Activated naive CD4-positive, alpha-beta T cell treated with anti-CD3 and anti-CD28 coated beads, Interleukin-2, amount 10 ng/mL, durations not matched to agents 7 days and 5 days (primary cell): ENCODE data around the gene SFXN2.
A peak's percentile ranks its signal among the peaks of the same experiment; 100 is the strongest.
"Not testable (repeated sequence)": the region's sequence is repeated elsewhere in the genome, so short reads cannot be mapped to it uniquely, and the experiment has no call there.

Experiments used
- CTCF ChIA-PET: fragments of 350-600 bp; sonication (Branson Sonifier 250); formaldehyde crosslinking; loops from one replicate; lab custom pipeline; 2021; ENCODE audit warnings: antibody characterized with exemption; lab: Charles Lee
- DNase-seq: peaks from one replicate; pipeline ENCODE4 v3.0.0-alpha.2; 2020
- H3K27ac Mint-ChIP-seq: one replicate; pipeline ENCODE4 v1.8.0; 2021; ENCODE audit warnings: mild to moderate bottlenecking, moderate library complexity, mixed read lengths
- H3K27me3 Mint-ChIP-seq: one replicate; pipeline ENCODE4 v1.8.0; 2021; ENCODE audit warnings: mild to moderate bottlenecking, mixed read lengths
- H3K36me3 Mint-ChIP-seq: one replicate; pipeline ENCODE4 v1.8.0; 2021; ENCODE audit warnings: mixed read lengths
- H3K4me1 Mint-ChIP-seq: one replicate; pipeline ENCODE4 v1.8.0; 2021; ENCODE audit warnings: mixed read lengths
- H3K4me3 Mint-ChIP-seq: one replicate; pipeline ENCODE4 v1.8.0; 2021; ENCODE audit warnings: mild to moderate bottlenecking, moderate library complexity, mixed read lengths
- H3K9me3 Mint-ChIP-seq: one replicate; pipeline ENCODE4 v1.8.0; 2021; ENCODE audit warnings: mixed read lengths

SFXN2 gene

GRCh38 chr10:102742313-102742712 is 27.9 kb downstream of the SFXN2 start:
- H3K4me3 Mint-ChIP-seq, H3K27me3 Mint-ChIP-seq, H3K27ac Mint-ChIP-seq, DNase-seq, H3K9me3 Mint-ChIP-seq: not testable (repeated sequence)
- Mint-ChIP-seq H3K4me1 (peaks cover 38% of the 10 kb centered on the region), H3K36me3 (peaks cover 16% of the 10 kb centered on the region)
- CTCF ChIA-PET, result interaction anchor here (0.9 to 1.6 kb wide), 2 partner anchors 21 to 29 kb away, joined by 3 read pairs; no protein-coding TSS in a partner anchor

DNA sequence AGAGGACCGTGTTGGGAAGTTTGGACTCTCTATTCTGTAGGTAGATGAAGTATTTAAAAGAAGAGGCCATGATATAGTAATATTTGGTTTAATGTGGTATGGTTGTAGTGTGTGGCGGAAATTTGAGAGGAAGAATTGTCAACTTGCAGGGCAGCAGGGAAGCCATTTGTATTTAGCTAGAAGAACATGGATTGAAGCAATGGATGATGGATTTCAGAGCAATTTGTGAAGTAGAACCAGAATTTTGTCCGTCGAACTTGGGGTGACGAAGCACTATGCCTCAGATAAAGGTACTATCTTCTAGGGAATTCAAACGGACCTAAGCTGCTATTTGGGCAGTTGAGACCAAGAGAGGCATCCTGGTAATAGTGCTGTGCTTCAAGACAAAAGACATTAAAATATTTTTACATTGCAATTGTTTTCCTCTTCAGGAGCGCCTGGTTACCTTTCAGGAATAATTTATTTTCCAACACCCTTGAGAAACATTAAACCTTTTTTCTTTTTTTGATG is 28.7 kb downstream of the SFXN2 start:
- no peak for DNase-seq
- Mint-ChIP-seq H3K27ac (peak overlapping the region; percentile 90), H3K4me3 (peak overlapping the region; percentile 88), H3K36me3 (peaks cover 16% of the 10 kb centered on the region), H3K9me3 (peaks cover 3% of the 10 kb centered on the region), H3K27me3 (peaks cover 3% of the 10 kb centered on the region), H3K4me1 (peaks cover 39% of the 10 kb centered on the region)
- CTCF ChIA-PET, result interaction anchor here (0.7 to 2.4 kb wide), 5 partner anchors 10 to 264 kb away, joined by 3 to 13 read pairs (median 3); no protein-coding TSS in a partner anchor

GRCh38 chr10:102743588-102744373 is 29.3 kb downstream of the SFXN2 start, which contains the start of gene WBP1L:
Gene WBP1L, plus strand, starts transcription at chr10:102743948. Its CDS starts 106 bp downstream, at chr10:102744054.
- DNase-seq, result peak; percentile 96
- CTCF ChIA-PET, result interaction anchor here (0.6 to 2.4 kb wide), 7 partner anchors 9 to 684 kb away, joined by 3 to 13 read pairs (median 3); no protein-coding TSS in a partner anchor
- H3K4me1 Mint-ChIP-seq, result peaks cover 45% of the 10 kb centered on the region
- peak within 1 kb of the TSS; percentile 88 for H3K4me3 Mint-ChIP-seq
- peaks cover 19% of the 10 kb centered on the region for H3K36me3 Mint-ChIP-seq
- peaks cover 3% of the 10 kb centered on the region for H3K9me3 Mint-ChIP-seq
- peak within 1 kb of the TSS; percentile 90 for H3K27ac Mint-ChIP-seq
- H3K27me3 Mint-ChIP-seq, result peaks cover 3% of the 10 kb centered on the region

- peak overlapping the region; percentile 88 for H3K4me3 Mint-ChIP-seq
- H3K36me3 Mint-ChIP-seq, result peaks cover 17% of the 10 kb centered on the region
- DNase-seq, result peak; percentile 42
- peaks cover 46% of the 10 kb centered on the region for H3K4me1 Mint-ChIP-seq
- peaks cover 3% of the 10 kb centered on the region for H3K27me3 Mint-ChIP-seq
- CTCF ChIA-PET, result interaction anchor here (0.6 to 2.4 kb wide), 3 partner anchors 8 to 683 kb away, joined by 3 to 13 read pairs (median 3); no protein-coding TSS in a partner anchor
- peaks cover 3% of the 10 kb centered on the region for H3K9me3 Mint-ChIP-seq
- peak overlapping the region; percentile 90 for H3K27ac Mint-ChIP-seq
Observed at GRCh38 chr10:102744374-102745051, 30.1 kb downstream of the SFXN2 start.

- peaks cover 3% of the 10 kb centered on the region for H3K9me3 Mint-ChIP-seq
- peaks cover 46% of the 10 kb centered on the region for H3K4me1 Mint-ChIP-seq
Observed at GRCh38 chr10:102745157-102745556, 30.7 kb downstream of the SFXN2 start.

DNA sequence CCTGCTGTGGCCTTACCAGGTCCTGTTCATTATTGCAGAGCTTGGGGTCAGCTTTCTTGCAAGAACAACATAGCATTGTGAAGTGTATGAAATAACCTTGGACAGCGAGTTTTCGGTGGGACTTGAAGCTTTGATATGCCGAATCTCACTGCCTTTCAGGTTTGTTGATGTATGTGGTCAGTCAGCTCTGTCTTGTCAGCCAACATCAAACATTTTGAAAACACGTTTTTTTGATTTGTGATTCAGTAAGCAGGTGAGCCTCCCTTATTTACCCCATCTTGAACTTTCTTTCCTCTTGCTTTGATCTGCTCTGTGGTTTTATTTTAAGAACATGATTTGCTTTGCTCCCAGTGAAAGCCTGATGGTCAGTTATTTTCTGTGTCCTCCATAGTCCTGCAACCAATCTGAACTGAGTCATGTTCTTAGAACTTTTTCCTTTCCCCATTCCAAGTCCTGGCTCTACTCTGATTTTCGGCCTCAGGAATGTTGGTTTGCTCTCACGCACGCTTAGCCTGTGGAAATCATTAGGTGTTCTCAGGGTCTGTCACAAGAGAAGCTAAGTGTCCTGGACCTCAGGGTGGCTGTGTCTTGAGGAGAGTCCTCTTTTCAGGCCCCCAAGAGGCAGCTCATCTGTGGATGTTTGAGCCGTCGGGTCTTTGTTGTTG is 38.0 kb downstream of the SFXN2 start:
- H3K4me1 Mint-ChIP-seq, result peaks cover 36% of the 10 kb centered on the region
- DNase-seq, result no peak
- no peaks in the 10 kb centered on the region for H3K9me3 Mint-ChIP-seq
- H3K27me3 Mint-ChIP-seq, result no peaks in the 10 kb centered on the region
- H3K36me3 Mint-ChIP-seq, result peaks cover 9% of the 10 kb centered on the region
- no peak overlapping the region for H3K4me3 Mint-ChIP-seq
- CTCF ChIA-PET, result interaction anchor here (0.7 to 5.0 kb wide), 9 partner anchors 8 to 149 kb away, joined by 3 to 27 read pairs (median 3); partner anchors contain the start of genes CYP17A1 and WBP1L
- peak overlapping the region; percentile 2 for H3K27ac Mint-ChIP-seq

More at GRCh38 chr10:102745157-102745556, 30.7 kb downstream of the SFXN2 start:
- CTCF ChIA-PET, result interaction anchor here (1.6 to 2.4 kb wide), 2 partner anchors 8 to 13 kb away, joined by 3 to 13 read pairs; no protein-coding TSS in a partner anchor
- Mint-ChIP-seq H3K36me3 (peaks cover 17% of the 10 kb centered on the region), H3K4me3 (peak overlapping the region; percentile 88), H3K27me3 (peaks cover 3% of the 10 kb centered on the region), H3K27ac (no peak overlapping the region)
- DNase-seq, result no peak

DNA sequence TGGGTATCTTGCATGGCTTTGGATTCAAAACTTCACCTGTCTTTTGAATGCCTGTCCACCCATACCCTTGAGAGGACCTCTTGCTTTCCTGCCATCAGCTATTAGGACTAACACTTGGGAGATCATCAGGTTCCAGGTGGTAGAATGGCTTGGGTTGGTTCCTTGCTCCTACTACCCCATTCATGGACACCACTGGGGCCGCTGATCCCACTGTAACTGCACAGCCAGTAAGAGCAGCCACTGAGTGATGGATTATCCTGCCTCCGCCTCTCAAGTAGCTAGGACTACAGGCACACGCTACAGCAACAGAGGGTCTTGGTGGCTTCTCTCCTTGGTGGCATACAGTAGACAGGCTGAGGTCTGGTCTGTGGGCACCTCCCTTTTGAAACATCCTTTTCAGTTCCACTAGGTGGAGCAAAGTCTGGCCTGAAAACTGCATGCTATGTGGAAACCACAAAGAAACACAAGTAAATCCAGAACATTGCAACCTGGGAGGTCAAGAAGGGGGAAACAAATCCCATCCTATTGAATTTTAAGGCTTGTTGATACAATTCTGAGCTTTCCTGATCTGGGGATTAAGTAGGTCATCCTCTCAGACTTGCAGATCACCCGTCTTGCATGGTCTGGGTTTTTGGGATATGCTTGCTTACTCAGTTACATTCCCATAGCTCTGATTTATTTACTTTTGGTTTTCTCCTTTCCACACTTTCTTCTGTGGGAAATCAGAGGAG is 38.7 kb downstream of the SFXN2 start:
- no peak overlapping the region for H3K27ac Mint-ChIP-seq
- peaks cover 9% of the 10 kb centered on the region for H3K36me3 Mint-ChIP-seq
- peak; percentile 32 for DNase-seq
- no peaks in the 10 kb centered on the region for H3K9me3 Mint-ChIP-seq
- H3K27me3 Mint-ChIP-seq, result no peaks in the 10 kb centered on the region
- no peak overlapping the region for H3K4me3 Mint-ChIP-seq
- H3K4me1 Mint-ChIP-seq, result peaks cover 39% of the 10 kb centered on the region
- CTCF ChIA-PET, result interaction anchor here (0.7 to 5.0 kb wide), 11 partner anchors 9 to 148 kb away, joined by 3 to 27 read pairs (median 3); partner anchors contain the start of genes CYP17A1 and WBP1L

- H3K36me3 Mint-ChIP-seq, result peaks cover 11% of the 10 kb centered on the region
- H3K4me1 Mint-ChIP-seq, result peaks cover 39% of the 10 kb centered on the region
- no peak overlapping the region for H3K4me3 Mint-ChIP-seq
- DNase-seq, result no peak
- CTCF ChIA-PET, result interaction anchor here (0.7 to 5.0 kb wide), 9 partner anchors 10 to 147 kb away, joined by 3 to 27 read pairs (median 7); partner anchors contain the start of genes CYP17A1 and WBP1L
- H3K27ac Mint-ChIP-seq, result no peak overlapping the region
- H3K27me3 Mint-ChIP-seq, result no peaks in the 10 kb centered on the region
- no peaks in the 10 kb centered on the region for H3K9me3 Mint-ChIP-seq
Observed at GRCh38 chr10:102753718-102754117, 39.3 kb downstream of the SFXN2 start.

- Mint-ChIP-seq H3K36me3 (peaks cover 21% of the 10 kb centered on the region), H3K4me3 (no peak overlapping the region), H3K4me1 (peaks cover 31% of the 10 kb centered on the region), H3K27me3 (no peaks in the 10 kb centered on the region), H3K9me3 (no peaks in the 10 kb centered on the region), H3K27ac (no peak overlapping the region)
- CTCF ChIA-PET, result no interaction called here
- no peak for DNase-seq
Observed at GRCh38 chr10:102757323-102757722, 42.9 kb downstream of the SFXN2 start.

GRCh38 chr10:102758240-102758932 is 44.0 kb downstream of the SFXN2 start:
- peaks cover 26% of the 10 kb centered on the region for H3K36me3 Mint-ChIP-seq
- H3K9me3 Mint-ChIP-seq, result no peaks in the 10 kb centered on the region
- no peak overlapping the region for H3K4me3 Mint-ChIP-seq
- CTCF ChIA-PET, result no interaction called here
- peaks cover 21% of the 10 kb centered on the region for H3K4me1 Mint-ChIP-seq
- H3K27ac Mint-ChIP-seq, result no peak overlapping the region
- no peaks in the 10 kb centered on the region for H3K27me3 Mint-ChIP-seq
- no peak for DNase-seq

GRCh38 chr10:102758933-102759262 is 44.5 kb downstream of the SFXN2 start:
- not testable (repeated sequence) for H3K27ac Mint-ChIP-seq, DNase-seq, H3K4me3 Mint-ChIP-seq, H3K27me3 Mint-ChIP-seq, H3K9me3 Mint-ChIP-seq
- Mint-ChIP-seq H3K36me3 (peaks cover 25% of the 10 kb centered on the region), H3K4me1 (peaks cover 18% of the 10 kb centered on the region)
- CTCF ChIA-PET, result interaction anchor here (1.4 kb wide), 1 partner anchor 17 kb away, joined by 3 read pairs; no protein-coding TSS in a partner anchor

DNA sequence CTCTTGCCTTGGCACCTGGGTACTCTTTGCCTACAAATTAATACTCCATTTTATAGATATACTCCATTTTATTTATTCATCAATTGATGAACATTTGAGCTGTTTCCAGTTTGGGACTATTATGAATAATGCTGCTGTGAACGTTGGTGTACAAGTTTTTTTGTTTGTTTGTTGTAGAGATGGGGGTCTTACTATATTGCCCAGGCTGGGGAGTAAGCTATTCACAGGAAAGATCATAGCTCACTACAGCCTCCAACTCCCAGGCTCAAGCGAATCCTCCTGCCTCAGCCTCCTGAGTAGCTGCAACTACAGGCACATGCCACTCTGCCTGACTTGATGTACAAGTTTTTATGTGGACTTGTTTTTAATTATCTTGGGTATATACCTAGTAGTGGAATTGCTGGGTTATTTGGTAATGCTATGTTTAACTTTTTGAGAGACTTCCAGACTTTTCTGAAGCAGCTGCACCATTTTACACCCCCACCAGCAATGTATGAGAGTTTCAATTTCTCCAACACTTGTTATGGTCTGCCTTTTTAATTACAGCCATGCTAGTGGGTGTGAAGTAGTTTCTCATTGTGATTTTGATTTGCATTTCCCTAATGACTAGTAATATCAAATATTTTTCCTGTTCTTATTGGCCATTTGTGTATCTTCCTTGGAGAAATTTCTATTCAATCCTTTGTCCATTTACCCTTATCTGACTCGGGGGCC is 45.2 kb downstream of the SFXN2 start:
- DNase-seq, result no peak
- H3K27me3 Mint-ChIP-seq, result no peaks in the 10 kb centered on the region
- H3K9me3 Mint-ChIP-seq, result no peaks in the 10 kb centered on the region
- CTCF ChIA-PET, result interaction anchor here (1.4 kb wide), 1 partner anchor 16 kb away, joined by 3 read pairs; no protein-coding TSS in a partner anchor
- H3K4me3 Mint-ChIP-seq, result no peak overlapping the region
- H3K27ac Mint-ChIP-seq, result no peak overlapping the region
- peaks cover 26% of the 10 kb centered on the region for H3K36me3 Mint-ChIP-seq
- H3K4me1 Mint-ChIP-seq, result peaks cover 18% of the 10 kb centered on the region
